Esophagus muscularis mucosa (tissue), 4 donors: ENCODE measurements around the gene KLK3. TPM values are rescaled to one million over a fixed set of nuclear protein-coding genes. Genes with fewer than 3 reads are reported as not detected.

Experiments used
- DNase-seq: peaks from one replicate; pipeline ENCODE4 v3.0.0-alpha.2; 2017; ENCODE audit errors: extremely low spot score
- H3K27ac ChIP-seq, 4 donors: fragments of 200-600 bp; sonication (generic); replicated peaks in 1 of 4; 1 replicate in 3 of 4; 2 replicates in 1 of 4; pipeline ENCODE4 v1.5.1; 2016 to 2019; ENCODE audit warnings: mild to moderate bottlenecking in 1 of 4
- H3K27me3 ChIP-seq, 4 donors: fragments of 200-600 bp; sonication (generic); one replicate each; pipeline versions ENCODE4 v1.5.1 to v1.6.0; 2016 to 2019
- H3K36me3 ChIP-seq, 4 donors: fragments of 200-600 bp; sonication (generic); one replicate each; pipeline ENCODE4 v1.5.1; 2016 to 2019
- H3K4me1 ChIP-seq, 4 donors: fragments of 200-600 bp; sonication (generic); one replicate each; pipeline ENCODE4 v1.5.1; 2016 to 2019
- H3K4me3 ChIP-seq, 4 donors: fragments of 200-600 bp; sonication (generic); 1 replicate in 2 of 4; 2 replicates in 2 of 4; pipeline ENCODE4 v1.5.1; 2016 to 2019; ENCODE audit warnings: mild to moderate bottlenecking in 4 of 4, moderate library complexity in 1 of 4
- H3K9me3 ChIP-seq, 4 donors: fragments of 200-600 bp; sonication (generic); 1 replicate in 3 of 4; 2 replicates in 1 of 4; pipeline ENCODE4 v1.5.1; 2016 to 2019
- EP300 ChIP-seq: sonication (generic); formaldehyde crosslinking; IDR thresholded peaks from one replicate; pipeline ENCODE4 v1.6.1; 2017; ENCODE audit warnings: antibody characterized with exemption
- POLR2A ChIP-seq: fragments of 450-650 bp; IDR thresholded peaks from one replicate; pipeline ENCODE4 v1.6.1; 2017; ENCODE audit warnings: antibody characterized with exemption, moderate library complexity, mild to moderate bottlenecking, low read depth
- POLR2AphosphoS5 ChIP-seq, 2 donors: sonication (generic); formaldehyde crosslinking; IDR thresholded peaks; one replicate each; pipeline ENCODE4 v1.6.1; 2017; ENCODE audit warnings: antibody characterized with exemption in 2 of 2
- WGBS: methylation state at CpG from one replicate; pipeline ENCODE4 v1.1.5; 2018; 5-methylcytosine and 5-hydroxymethylcytosine counted together
- intact Hi-C: fragments of 100-400 bp; cut with DNase I; formaldehyde crosslinking; loops from one replicate; pipeline ENCODE4 v1.15.1; 2023
- total RNA-seq, 4 donors: library from RNA; depleted of rRNA; stranded (reverse); fragments of >200 nt; gene quantifications; one replicate each; pipeline versions ENCODE4 v1.1.0 to v1.2.1, GENCODE V29; 2016
- TF ChIP-seq, protein P1 (sequence below), 3 experiments: fragments of 200-600 bp in 2 of 3; fragments of 450-650 bp in 1 of 3; sonication (generic) in 2 of 3; IDR thresholded peaks; one replicate each; pipeline ENCODE4 v1.5.1; 2017 to 2019; ENCODE audit warnings: antibody characterized with exemption in 3 of 3, mild to moderate bottlenecking in 2 of 3, moderate library complexity in 1 of 3

The KLK3 gene
- total RNA-seq, 4 donors from 2014 or later = not detected

DNA sequence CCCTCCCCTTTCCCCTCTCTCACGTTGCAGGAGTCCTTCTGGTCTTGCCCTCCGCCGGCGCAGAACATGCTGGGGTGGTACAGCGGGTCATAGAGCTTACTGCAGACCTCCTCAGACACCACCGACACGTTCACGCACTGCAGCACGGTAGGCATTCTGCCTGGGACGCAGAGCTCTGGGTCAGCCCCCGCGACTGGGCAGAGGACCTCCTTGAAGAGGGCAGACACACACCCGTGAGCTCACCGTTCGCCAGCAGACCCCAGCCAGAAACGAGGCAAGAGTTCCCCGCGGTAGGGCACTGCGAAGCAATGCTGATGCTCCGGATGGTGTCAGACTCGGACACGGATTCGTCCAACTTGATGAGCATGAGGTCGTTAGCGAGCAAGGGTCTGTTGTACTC is 53.6 kb downstream of the KLK3 start:
- TF ChIP-seq, protein P1, sequence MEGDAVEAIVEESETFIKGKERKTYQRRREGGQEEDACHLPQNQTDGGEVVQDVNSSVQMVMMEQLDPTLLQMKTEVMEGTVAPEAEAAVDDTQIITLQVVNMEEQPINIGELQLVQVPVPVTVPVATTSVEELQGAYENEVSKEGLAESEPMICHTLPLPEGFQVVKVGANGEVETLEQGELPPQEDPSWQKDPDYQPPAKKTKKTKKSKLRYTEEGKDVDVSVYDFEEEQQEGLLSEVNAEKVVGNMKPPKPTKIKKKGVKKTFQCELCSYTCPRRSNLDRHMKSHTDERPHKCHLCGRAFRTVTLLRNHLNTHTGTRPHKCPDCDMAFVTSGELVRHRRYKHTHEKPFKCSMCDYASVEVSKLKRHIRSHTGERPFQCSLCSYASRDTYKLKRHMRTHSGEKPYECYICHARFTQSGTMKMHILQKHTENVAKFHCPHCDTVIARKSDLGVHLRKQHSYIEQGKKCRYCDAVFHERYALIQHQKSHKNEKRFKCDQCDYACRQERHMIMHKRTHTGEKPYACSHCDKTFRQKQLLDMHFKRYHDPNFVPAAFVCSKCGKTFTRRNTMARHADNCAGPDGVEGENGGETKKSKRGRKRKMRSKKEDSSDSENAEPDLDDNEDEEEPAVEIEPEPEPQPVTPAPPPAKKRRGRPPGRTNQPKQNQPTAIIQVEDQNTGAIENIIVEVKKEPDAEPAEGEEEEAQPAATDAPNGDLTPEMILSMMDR (IDR thresholded peaks at IDR 0.05) = no peak
- TF ChIP-seq POLR2A (no peak), EP300 (no peak), POLR2AphosphoS5 (IDR thresholded peaks at IDR 0.05) (no peak)
- intact Hi-C loops = no loop called here
- Histone ChIP-seq H3K27ac (no peak overlapping the region), H3K27me3 (peaks cover 0 to 97% (median 38%) of the 10 kb centered on the region in 4 donors), H3K4me3 (no peak overlapping the region), H3K9me3 (no peaks in the 10 kb centered on the region), H3K36me3 (no peaks in the 10 kb centered on the region), H3K4me1 (peaks cover 0 to 10% (median 7%) of the 10 kb centered on the region in 4 donors)
- 66% methylated on average over 25 of the region's 25 CpGs for WGBS
- DNase-seq = no peak

DNA sequence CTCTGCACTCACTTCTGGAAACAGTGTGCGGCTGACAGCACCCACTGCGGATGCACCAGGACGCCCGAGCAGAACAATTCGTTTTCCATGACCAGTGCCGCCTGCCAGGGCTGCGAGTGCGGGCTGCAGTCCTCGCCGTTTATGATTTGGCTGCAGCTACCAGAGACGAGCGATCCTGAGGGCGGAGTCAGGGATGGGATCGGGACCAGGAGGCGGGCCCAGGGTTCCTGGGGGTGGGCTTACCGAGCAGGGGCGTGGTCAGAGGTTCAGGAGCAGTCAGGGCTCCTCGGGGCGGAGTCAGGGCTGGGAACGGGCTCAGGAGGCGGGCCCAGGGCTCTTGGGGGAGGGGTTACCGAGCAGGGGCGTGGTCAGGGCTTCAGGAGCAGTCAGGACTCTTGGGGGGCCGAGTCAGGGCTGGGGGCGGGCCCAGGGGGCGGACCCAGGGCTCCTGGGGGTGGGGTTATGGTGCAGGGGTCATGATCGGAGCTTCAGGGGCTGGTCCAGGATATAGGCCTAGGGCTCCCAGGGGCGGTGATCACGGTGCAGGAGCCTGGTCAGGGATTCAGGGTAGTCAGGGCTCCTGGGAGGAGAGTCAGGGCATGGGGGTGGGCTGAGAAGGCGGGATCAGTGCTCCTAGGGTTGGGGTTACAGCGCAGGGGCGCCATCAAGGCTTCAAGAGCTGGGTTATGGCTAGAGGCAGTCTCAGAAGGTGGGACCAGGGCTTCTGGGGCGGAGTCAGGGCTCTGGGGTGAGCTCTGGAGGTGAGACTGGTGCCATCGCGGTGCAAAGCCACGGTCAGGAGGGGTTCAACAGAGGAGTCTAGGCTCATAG is 54.7 kb downstream of the KLK3 start:
- WGBS = 5% methylated on average over 8 of the region's 36 CpGs
- intact Hi-C loops = no loop called here
- Histone ChIP-seq H3K27ac (no peak overlapping the region), H3K36me3 (no peaks in the 10 kb centered on the region), H3K4me1 (peaks cover 0 to 10% (median 7%) of the 10 kb centered on the region in 4 donors), H3K27me3 (peaks cover 0 to 94% (median 38%) of the 10 kb centered on the region in 4 donors), H3K4me3 (no peak overlapping the region), H3K9me3 (no peaks in the 10 kb centered on the region)
- DNase-seq = no peak
- no peak for TF ChIP-seq POLR2AphosphoS5 (IDR thresholded peaks at IDR 0.05)
- no peak for TF ChIP-seq EP300
- TF ChIP-seq POLR2A = no peak
- TF ChIP-seq, protein P1 (IDR thresholded peaks at IDR 0.05) = no peak

Other genes starting within 250 kb of the KLK3 start
- 1 to 10 TPM in 1 of 4 donors, under 1 TPM in 2, not detected in 1; 0.17 to 1.2 (median 0.71) TPM for gene SYT3, start 215.0 kb upstream of the KLK3 start, total RNA-seq
- 1 to 10 TPM in 1 of 4 donors, not detected in 3; 1.1 TPM for gene C19orf81, start 205.5 kb upstream of the KLK3 start, total RNA-seq
- under 1 TPM in 3 of 4 donors, not detected in 1; 0.11 to 0.42 (median 0.39) TPM for gene SHANK1, start 135.1 kb upstream of the KLK3 start, total RNA-seq
- 10 to 100 TPM in 3 of 4 donors, 1 to 10 TPM in 1; 8.3 to 15.4 (median 11.1) TPM for gene CLEC11A, start 131.6 kb upstream of the KLK3 start, total RNA-seq
- gene GPR32, start 84.5 kb upstream of the KLK3 start, total RNA-seq = not detected
- not detected for gene ACP4, start 64.5 kb upstream of the KLK3 start, total RNA-seq
- gene KLK1, start 31.1 kb upstream of the KLK3 start, total RNA-seq = not detected
- not detected for gene KLK15, start 21.3 kb upstream of the KLK3 start, total RNA-seq
- gene KLK2, start 18.5 kb downstream of the KLK3 start, total RNA-seq = not detected
- not detected for gene KLK4, start 56.5 kb downstream of the KLK3 start, total RNA-seq
- gene KLK5, start 98.1 kb downstream of the KLK3 start, total RNA-seq = not detected
- gene KLK6, start 114.7 kb downstream of the KLK3 start, total RNA-seq = not detected
- under 1 TPM in 2 of 4 donors, not detected in 2; 0.32 to 0.33 TPM for gene KLK7, start 129.0 kb downstream of the KLK3 start, total RNA-seq
- not detected for gene KLK8, start 146.7 kb downstream of the KLK3 start, total RNA-seq
- not detected for gene KLK10, start 164.8 kb downstream of the KLK3 start, total RNA-seq
- gene KLK11, start 171.7 kb downstream of the KLK3 start, total RNA-seq = not detected
- not detected for gene KLK12, start 180.1 kb downstream of the KLK3 start, total RNA-seq
- gene KLK13, start 210.2 kb downstream of the KLK3 start, total RNA-seq = not detected
- gene KLK14, start 228.0 kb downstream of the KLK3 start, total RNA-seq = under 1 TPM in 1 of 4 donors, not detected in 3; 0.52 TPM